A549 (cell line): ENCODE results near the gene KCNMB1. TPM values are rescaled to one million over a fixed set of nuclear protein-coding genes. Genes with fewer than 3 reads are reported as not detected.

ENCODE experiments used
- ATAC-seq, 2 experiments: fragments of 200-7000 bp in 1 of 2; fragments of >200 bp in 1 of 2; cut with Nextera tagmentation in 1 of 2; cut with Tn5 transposase in 1 of 2; 3 replicates each; pipeline versions ENCODE4 v1.8.0 to v1.9.1; 2018 to 2020; ENCODE audit warnings: mild to moderate bottlenecking in 1 of 2, moderate library complexity in 1 of 2
- CTCF ChIA-PET: fragments of 300-600 bp; sonication (Branson Sonifier 250); formaldehyde crosslinking; extraction: SDS; loops from one replicate; lab custom pipeline; 2021; ENCODE audit warnings: antibody characterized with exemption, inconsistent platforms; lab: Yijun Ruan, JAX
- POLR2A ChIA-PET: fragments of 350-600 bp; formaldehyde crosslinking; extraction: SDS; loops from one replicate; lab custom pipeline; 2021; ENCODE audit warnings: antibody characterized with exemption, inconsistent platforms; lab: Yijun Ruan, JAX
- DNase-seq, 2 experiments: peaks; one replicate each; pipeline versions ENCODE4 v3.0.0 to v3.0.0-alpha.2; 2011 to 2016; ENCODE audit warnings: low read depth in 1 of 2, low spot score in 1 of 2
- FAIRE-seq: peaks from 2 replicates; lab custom pipeline; 2011; peaks lifted over from hg19 to GRCh38; lab: Jason Lieb, UNC
- H3K27ac ChIP-seq, 2 experiments: fragments of >200 bp; sonication (Bioruptor Twin); formaldehyde crosslinking; 3 replicates each; pipeline ENCODE4 v1.5.1; 2016 to 2017
- H3K4me1 ChIP-seq: fragments of >200 bp; sonication (Bioruptor Twin); formaldehyde crosslinking; 3 replicates; pipeline ENCODE4 v1.6.1; 2016
- H3K4me2 ChIP-seq: fragments of >200 bp; sonication (Bioruptor Twin); formaldehyde crosslinking; 3 replicates; pipeline ENCODE4 v1.6.1; 2016
- H3K4me3 ChIP-seq: fragments of >200 bp; sonication (Bioruptor Twin); formaldehyde crosslinking; 3 replicates; pipeline ENCODE4 v1.5.1; 2016
- H3K9me3 ChIP-seq: fragments of >200 bp; sonication (Bioruptor Twin); formaldehyde crosslinking; 3 replicates; pipeline ENCODE4 v1.6.1; 2016
- ATOH8 ChIP-seq: fragments of 250-450 bp; sonication (Bioruptor Pico); IDR thresholded peaks from 2 replicates; pipeline ENCODE4 v1.5.0; 2020; ENCODE audit warnings: low read depth, mild to moderate bottlenecking, moderate library complexity
- BHLHE40 ChIP-seq: IDR thresholded peaks from 2 replicates; pipeline ENCODE4 v1.6.1; 2012; ENCODE audit warnings: low read depth, low read length, inconsistent platforms
- CBX8 ChIP-seq: fragments of 200-600 bp; sonication (generic); IDR thresholded peaks from 2 replicates; pipeline ENCODE4 v1.6.1; 2016
- CHD2 ChIP-seq: fragments of 150-350 bp; IDR thresholded peaks from 2 replicates; pipeline ENCODE4 v1.6.1; 2014; ENCODE audit warnings: low read length; ENCODE audit not compliant: partially characterized antibody
- E2F6 ChIP-seq: IDR thresholded peaks from 2 replicates; pipeline ENCODE4 v1.6.1; 2012; ENCODE audit warnings: low read depth, borderline replicate concordance
- EHF ChIP-seq: fragments of 250-450 bp; sonication (Bioruptor Pico); IDR thresholded peaks from 2 replicates; pipeline ENCODE4 v1.5.0; 2020; ENCODE audit warnings: mild to moderate bottlenecking
- FOSB ChIP-seq: fragments of 250-450 bp; sonication (Bioruptor Pico); IDR thresholded peaks from 2 replicates; pipeline ENCODE4 v1.5.0; 2020; ENCODE audit warnings: mild to moderate bottlenecking, moderate library complexity
- FOXS1 ChIP-seq: fragments of 250-450 bp; sonication (Bioruptor Pico); IDR thresholded peaks from 2 replicates; pipeline ENCODE4 v1.5.0; 2020; ENCODE audit warnings: mild to moderate bottlenecking, moderate library complexity
- GATA3 ChIP-seq: IDR thresholded peaks from 2 replicates; pipeline ENCODE4 v1.6.1; 2012; ENCODE audit warnings: borderline replicate concordance
- HES2 ChIP-seq: fragments of >200 bp; sonication (Bioruptor Twin); formaldehyde crosslinking; IDR thresholded peaks from 2 replicates; pipeline ENCODE4 v1.6.1; 2016
- HOXB13 ChIP-seq: fragments of 250-450 bp; sonication (Bioruptor Pico); IDR thresholded peaks from 2 replicates; pipeline ENCODE4 v1.5.0; 2020; ENCODE audit warnings: low read depth, mild to moderate bottlenecking, moderate library complexity
- KDM5A ChIP-seq: fragments of 200-600 bp; sonication (generic); IDR thresholded peaks from 2 replicates; pipeline ENCODE4 v1.6.1; 2016; ENCODE audit warnings: antibody characterized with exemption, mild to moderate bottlenecking
- MYC ChIP-seq: IDR thresholded peaks from 2 replicates; pipeline ENCODE4 v1.6.1; 2012; ENCODE audit warnings: mild to moderate bottlenecking, inconsistent platforms, low read length, improper control_type of control experiment, borderline replicate concordance
- NFE2L2 ChIP-seq: fragments of 150-350 bp; conservative IDR thresholded peaks from 2 replicates; pipeline ENCODE4 v1.6.1; 2014; ENCODE audit warnings: low read length
- NR3C1 ChIP-seq: fragments of >200 bp; sonication (Bioruptor Twin); formaldehyde crosslinking; IDR thresholded peaks from 3 replicates; pipeline ENCODE4 v1.6.1; 2017
- PHF8 ChIP-seq: fragments of 200-600 bp; sonication (generic); IDR thresholded peaks from 2 replicates; pipeline ENCODE4 v1.6.1; 2016; ENCODE audit warnings: low read depth, mild to moderate bottlenecking, antibody characterized with exemption, moderate library complexity, borderline replicate concordance
- POLR2A ChIP-seq: IDR thresholded peaks from 2 replicates; pipeline ENCODE4 v1.6.1; 2012; ENCODE audit warnings: mild to moderate bottlenecking, low read length
- POLR2AphosphoS2 ChIP-seq: conservative IDR thresholded peaks from 2 replicates; pipeline ENCODE4 v1.6.1; 2012; ENCODE audit warnings: low read length, improper control_type of control experiment, inconsistent platforms
- RAD21 ChIP-seq, 2 experiments: fragments of >200 bp in 1 of 2; sonication (Bioruptor Twin) in 1 of 2; formaldehyde crosslinking in 1 of 2; IDR thresholded peaks in 1 of 2; conservative IDR thresholded peaks in 1 of 2; 2 replicates in 1 of 2; 3 replicates in 1 of 2; pipeline ENCODE4 v1.6.1; 2012 to 2018; ENCODE audit warnings: inconsistent platforms in 1 of 2
- RNF2 ChIP-seq: fragments of 200-600 bp; sonication (generic); IDR thresholded peaks from 2 replicates; pipeline ENCODE4 v1.6.1; 2016; ENCODE audit warnings: low read depth, mild to moderate bottlenecking, antibody characterized with exemption, moderate library complexity, borderline replicate concordance
- TP53 ChIP-seq: fragments of 250-450 bp; sonication (Bioruptor Pico); IDR thresholded peaks from 2 replicates; pipeline ENCODE4 v1.5.0; 2021; ENCODE audit warnings: mild to moderate bottlenecking, moderate library complexity
- ZFP36 ChIP-seq: fragments of 450-650 bp; IDR thresholded peaks from 2 replicates; pipeline ENCODE4 v1.6.1; 2014; ENCODE audit warnings: borderline replicate concordance; ENCODE audit not compliant: partially characterized antibody
- ZNF302 ChIP-seq: fragments of 250-450 bp; sonication (Bioruptor Pico); IDR thresholded peaks from 2 replicates; pipeline ENCODE4 v1.9.0; 2021; ENCODE audit warnings: inconsistent platforms, mild to moderate bottlenecking, moderate library complexity
- ZSCAN20 ChIP-seq: fragments of 250-450 bp; sonication (Bioruptor Pico); IDR thresholded peaks from 2 replicates; pipeline ENCODE4 v1.8.0; 2022; ENCODE audit warnings: mild to moderate bottlenecking, moderate library complexity
- WGBS: methylation state at CpG from one replicate; pipeline ENCODE4 v1.1.6; 2017; ENCODE audit errors: missing lambda C conversion rate; 5-methylcytosine and 5-hydroxymethylcytosine counted together
- polyA plus RNA-seq, 4 experiments: library from polyadenylated mRNA; depleted of rRNA in 3 of 4; stranded (reverse); fragments of >200 nt; fragmentation: RNase III in 1 of 4; extraction: RNeasy Plus Mini Kit Qiagen cat#74134 plus additional on column Dnase treatment in 1 of 4; gene quantifications; 2 replicates in 3 of 4; 3 replicates in 1 of 4; pipeline ENCODE4 v1.2.3, GENCODE V29; 2011 to 2017
- TF ChIP-seq, protein P1 (sequence below): fragments of 200-600 bp; sonication (generic); IDR thresholded peaks from 2 replicates; pipeline ENCODE4 v1.6.1; 2016; ENCODE audit warnings: antibody characterized with exemption, mild to moderate bottlenecking, moderate library complexity
- TF ChIP-seq, protein P2 (sequence below): fragments of 250-450 bp; sonication (Bioruptor Pico); IDR thresholded peaks from 2 replicates; pipeline ENCODE4 v1.5.0; 2021; ENCODE audit warnings: mild to moderate bottlenecking, moderate library complexity, borderline replicate concordance
- TF ChIP-seq, protein P3 (sequence below): fragments of >200 bp; sonication (Bioruptor Twin); formaldehyde crosslinking; IDR thresholded peaks from 3 replicates; pipeline ENCODE4 v1.5.1; 2016

KCNMB1 gene
- polyA plus RNA-seq, 2 of the 4 experiments (the other 2 are of a cell fraction) = not detected

DNA sequence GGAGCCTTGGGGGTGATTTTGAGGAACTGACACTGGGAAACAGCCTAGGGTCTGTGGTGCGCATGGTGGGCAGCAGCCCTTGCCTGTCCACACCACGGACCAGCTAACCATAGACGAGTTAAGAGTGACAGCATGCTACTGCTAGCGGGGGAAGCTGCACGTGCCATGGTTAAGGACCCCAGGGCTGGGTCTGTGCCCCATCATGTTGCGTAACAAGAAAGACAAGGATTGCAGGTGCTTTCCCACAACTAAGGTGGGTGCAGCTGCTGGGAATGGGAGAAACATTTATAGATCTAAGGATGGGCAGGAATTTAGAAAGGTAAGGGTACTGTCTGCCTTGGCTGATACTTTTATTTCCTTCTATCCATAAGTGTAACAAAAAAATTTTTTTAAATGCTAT, 17.9 kb upstream of the KCNMB1 start:
- 40% methylated on average over 6 of the region's 6 CpGs for WGBS
- ATAC-seq = no peak
- CTCF ChIA-PET = interaction anchor here (0.8 to 5.0 kb wide), 2 partner anchors 13 to 45 kb away, joined by 3 to 30 read pairs; no protein-coding TSS in a partner anchor

DNA sequence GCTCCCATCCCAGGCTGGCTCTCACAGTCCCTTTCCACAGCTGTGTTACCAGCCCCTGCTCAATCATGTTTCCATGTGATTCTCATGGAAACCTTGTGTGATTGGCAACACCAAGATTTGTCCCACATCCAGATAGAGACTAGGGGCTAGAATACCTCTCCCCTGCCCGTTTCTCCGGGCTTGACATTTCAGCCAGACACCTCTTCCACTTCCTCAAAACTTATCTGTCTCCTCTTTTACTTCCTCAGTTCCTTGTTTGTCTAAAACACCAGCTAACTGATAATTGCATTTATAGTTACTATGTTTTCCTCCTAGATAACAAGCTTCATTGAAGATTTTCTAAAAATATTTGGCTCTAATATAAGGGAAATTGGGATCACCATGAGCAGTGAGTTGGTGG, 16.6 kb upstream of the KCNMB1 start:
- DNase-seq = no peak
- no peaks in the 10 kb centered on the region; the same call in 2 of the 3 replicates for H3K9me3 ChIP-seq
- no peaks in the 10 kb centered on the region for H3K4me1 ChIP-seq
- no peak overlapping the region for H3K4me3 ChIP-seq
- no peak overlapping the region for H3K4me2 ChIP-seq
- FAIRE-seq = no peak
- no peak overlapping the region for H3K27ac ChIP-seq
- POLR2A ChIA-PET = no interaction called here
- CTCF ChIA-PET = interaction anchor here (0.7 to 5.0 kb wide), 4 partner anchors 14 to 180 kb away, joined by 3 to 30 read pairs (median 3); no protein-coding TSS in a partner anchor
- 2% methylated on average over 2 of the region's 2 CpGs for WGBS
- no peak for ATAC-seq
- TF ChIP-seq ZSCAN20 (CRISPR knock-in tag) (no peak), KDM5A (no peak), RAD21 (conservative IDR thresholded peaks at IDR 0.05 in 1 of 2, IDR thresholded peaks at IDR 0.05 in 1 of 2) (no peak), FOSB (no peak), RNF2 (no peak), HOXB13 (CRISPR knock-in tag) (no peak), NR3C1 (no peak), NFE2L2 (no peak), POLR2AphosphoS2 (no peak), CHD2 (no peak), BHLHE40 (no peak), EHF (CRISPR knock-in tag) (no peak), PHF8 (no peak)
- TF ChIP-seq, protein P1, sequence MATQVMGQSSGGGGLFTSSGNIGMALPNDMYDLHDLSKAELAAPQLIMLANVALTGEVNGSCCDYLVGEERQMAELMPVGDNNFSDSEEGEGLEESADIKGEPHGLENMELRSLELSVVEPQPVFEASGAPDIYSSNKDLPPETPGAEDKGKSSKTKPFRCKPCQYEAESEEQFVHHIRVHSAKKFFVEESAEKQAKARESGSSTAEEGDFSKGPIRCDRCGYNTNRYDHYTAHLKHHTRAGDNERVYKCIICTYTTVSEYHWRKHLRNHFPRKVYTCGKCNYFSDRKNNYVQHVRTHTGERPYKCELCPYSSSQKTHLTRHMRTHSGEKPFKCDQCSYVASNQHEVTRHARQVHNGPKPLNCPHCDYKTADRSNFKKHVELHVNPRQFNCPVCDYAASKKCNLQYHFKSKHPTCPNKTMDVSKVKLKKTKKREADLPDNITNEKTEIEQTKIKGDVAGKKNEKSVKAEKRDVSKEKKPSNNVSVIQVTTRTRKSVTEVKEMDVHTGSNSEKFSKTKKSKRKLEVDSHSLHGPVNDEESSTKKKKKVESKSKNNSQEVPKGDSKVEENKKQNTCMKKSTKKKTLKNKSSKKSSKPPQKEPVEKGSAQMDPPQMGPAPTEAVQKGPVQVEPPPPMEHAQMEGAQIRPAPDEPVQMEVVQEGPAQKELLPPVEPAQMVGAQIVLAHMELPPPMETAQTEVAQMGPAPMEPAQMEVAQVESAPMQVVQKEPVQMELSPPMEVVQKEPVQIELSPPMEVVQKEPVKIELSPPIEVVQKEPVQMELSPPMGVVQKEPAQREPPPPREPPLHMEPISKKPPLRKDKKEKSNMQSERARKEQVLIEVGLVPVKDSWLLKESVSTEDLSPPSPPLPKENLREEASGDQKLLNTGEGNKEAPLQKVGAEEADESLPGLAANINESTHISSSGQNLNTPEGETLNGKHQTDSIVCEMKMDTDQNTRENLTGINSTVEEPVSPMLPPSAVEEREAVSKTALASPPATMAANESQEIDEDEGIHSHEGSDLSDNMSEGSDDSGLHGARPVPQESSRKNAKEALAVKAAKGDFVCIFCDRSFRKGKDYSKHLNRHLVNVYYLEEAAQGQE = no peak
- TF ChIP-seq, protein P2, sequence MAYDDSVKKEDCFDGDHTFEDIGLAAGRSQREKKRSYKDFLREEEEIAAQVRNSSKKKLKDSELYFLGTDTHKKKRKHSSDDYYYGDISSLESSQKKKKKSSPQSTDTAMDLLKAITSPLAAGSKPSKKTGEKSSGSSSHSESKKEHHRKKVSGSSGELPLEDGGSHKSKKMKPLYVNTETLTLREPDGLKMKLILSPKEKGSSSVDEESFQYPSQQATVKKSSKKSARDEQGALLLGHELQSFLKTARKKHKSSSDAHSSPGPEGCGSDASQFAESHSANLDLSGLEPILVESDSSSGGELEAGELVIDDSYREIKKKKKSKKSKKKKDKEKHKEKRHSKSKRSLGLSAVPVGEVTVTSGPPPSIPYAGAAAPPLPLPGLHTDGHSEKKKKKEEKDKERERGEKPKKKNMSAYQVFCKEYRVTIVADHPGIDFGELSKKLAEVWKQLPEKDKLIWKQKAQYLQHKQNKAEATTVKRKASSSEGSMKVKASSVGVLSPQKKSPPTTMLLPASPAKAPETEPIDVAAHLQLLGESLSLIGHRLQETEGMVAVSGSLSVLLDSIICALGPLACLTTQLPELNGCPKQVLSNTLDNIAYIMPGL = no peak

More for the DNA sequence above, 17.9 kb upstream of the KCNMB1 start:
- no peak overlapping the region for H3K4me3 ChIP-seq
- DNase-seq (no peak), FAIRE-seq (no peak)
- TF ChIP-seq FOXS1 (CRISPR knock-in tag) (no peak), MYC (no peak), CBX8 (no peak), ZSCAN20 (CRISPR knock-in tag) (no peak), TP53 (CRISPR knock-in tag) (no peak), POLR2A (no peak), ZNF302 (CRISPR knock-in tag) (no peak), HES2 (no peak), NR3C1 (no peak), CHD2 (no peak), PHF8 (no peak), GATA3 (no peak), ZFP36 (no peak), ATOH8 (no peak), E2F6 (no peak), POLR2AphosphoS2 (no peak), RAD21 (conservative IDR thresholded peaks at IDR 0.05 in 1 of 2, IDR thresholded peaks at IDR 0.05 in 1 of 2) (no peak)
- TF ChIP-seq, protein P3, sequence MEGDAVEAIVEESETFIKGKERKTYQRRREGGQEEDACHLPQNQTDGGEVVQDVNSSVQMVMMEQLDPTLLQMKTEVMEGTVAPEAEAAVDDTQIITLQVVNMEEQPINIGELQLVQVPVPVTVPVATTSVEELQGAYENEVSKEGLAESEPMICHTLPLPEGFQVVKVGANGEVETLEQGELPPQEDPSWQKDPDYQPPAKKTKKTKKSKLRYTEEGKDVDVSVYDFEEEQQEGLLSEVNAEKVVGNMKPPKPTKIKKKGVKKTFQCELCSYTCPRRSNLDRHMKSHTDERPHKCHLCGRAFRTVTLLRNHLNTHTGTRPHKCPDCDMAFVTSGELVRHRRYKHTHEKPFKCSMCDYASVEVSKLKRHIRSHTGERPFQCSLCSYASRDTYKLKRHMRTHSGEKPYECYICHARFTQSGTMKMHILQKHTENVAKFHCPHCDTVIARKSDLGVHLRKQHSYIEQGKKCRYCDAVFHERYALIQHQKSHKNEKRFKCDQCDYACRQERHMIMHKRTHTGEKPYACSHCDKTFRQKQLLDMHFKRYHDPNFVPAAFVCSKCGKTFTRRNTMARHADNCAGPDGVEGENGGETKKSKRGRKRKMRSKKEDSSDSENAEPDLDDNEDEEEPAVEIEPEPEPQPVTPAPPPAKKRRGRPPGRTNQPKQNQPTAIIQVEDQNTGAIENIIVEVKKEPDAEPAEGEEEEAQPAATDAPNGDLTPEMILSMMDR = no peak
- H3K27ac ChIP-seq = no peak overlapping the region
- POLR2A ChIA-PET = no interaction called here
- no peak overlapping the region for H3K4me2 ChIP-seq
- H3K4me1 ChIP-seq = no peaks in the 10 kb centered on the region
- no peaks in the 10 kb centered on the region; the same call in 2 of the 3 replicates for H3K9me3 ChIP-seq
